Measurements from ENCODE around the gene PRPSAP2.

Gene PRPSAP2

GRCh38 chr17:18971801-18972200, 113.9 kb downstream of the PRPSAP2 start:
- DNase-seq (ENCODE audit: low spot score): no peak
- no peak for TF ChIP-seq CTCF (IDR thresholded peaks at IDR 0.05; ENCODE audit: poor library complexity, severe bottlenecking)
- Histone ChIP-seq H3K27me3 (ENCODE audit: insufficient read depth, poor library complexity, severe bottlenecking) (no peaks in the 10 kb centered on the region), H3K27ac (ENCODE audit: poor library complexity, severe bottlenecking) (no peak overlapping the region), H3K4me3 (ENCODE audit: severe bottlenecking) (no peak overlapping the region), H3K4me1 (ENCODE audit: insufficient read depth, poor library complexity, severe bottlenecking) (peaks cover 29% of the 10 kb centered on the region), H3K36me3 (ENCODE audit: low read depth) (peaks cover 57% of the 10 kb centered on the region), H3K9me3 (ENCODE audit: severe bottlenecking) (no peaks in the 10 kb centered on the region)
- no peak for ATAC-seq (ENCODE audit: low read depth)

GRCh38 chr17:18974407-18975149, 116.6 kb downstream of the PRPSAP2 start:
- DNase-seq (ENCODE audit: low spot score) (no peak), ATAC-seq (ENCODE audit: low read depth) (no peak)
- Histone ChIP-seq H3K4me3 (ENCODE audit: severe bottlenecking) (no peak overlapping the region), H3K9me3 (ENCODE audit: severe bottlenecking) (no peaks in the 10 kb centered on the region), H3K27ac (ENCODE audit: poor library complexity, severe bottlenecking) (no peak overlapping the region), H3K4me1 (ENCODE audit: insufficient read depth, poor library complexity, severe bottlenecking) (peaks cover 5% of the 10 kb centered on the region), H3K27me3 (ENCODE audit: insufficient read depth, poor library complexity, severe bottlenecking) (no peaks in the 10 kb centered on the region), H3K36me3 (ENCODE audit: low read depth) (peaks cover 79% of the 10 kb centered on the region)
- no peak for TF ChIP-seq CTCF (IDR thresholded peaks at IDR 0.05; ENCODE audit: poor library complexity, severe bottlenecking)

- H3K27ac ChIP-seq (ENCODE audit: poor library complexity, severe bottlenecking): no peak overlapping the region
- ATAC-seq (ENCODE audit: low read depth): no peak
- no peak for TF ChIP-seq CTCF (IDR thresholded peaks at IDR 0.05; ENCODE audit: poor library complexity, severe bottlenecking)
- H3K4me1 ChIP-seq (ENCODE audit: insufficient read depth, poor library complexity, severe bottlenecking): no peaks in the 10 kb centered on the region
- peaks cover 79% of the 10 kb centered on the region for H3K36me3 ChIP-seq (ENCODE audit: low read depth)
- H3K9me3 ChIP-seq (ENCODE audit: severe bottlenecking): no peaks in the 10 kb centered on the region
- no peaks in the 10 kb centered on the region for H3K27me3 ChIP-seq (ENCODE audit: insufficient read depth, poor library complexity, severe bottlenecking)
- H3K4me3 ChIP-seq (ENCODE audit: severe bottlenecking): no peak overlapping the region
- no peak for DNase-seq (ENCODE audit: low spot score)
Observed at GRCh38 chr17:18975597-18975996, 117.7 kb downstream of the PRPSAP2 start.

GRCh38 chr17:18976201-18976600, 118.3 kb downstream of the PRPSAP2 start:
- Histone ChIP-seq H3K4me3 (ENCODE audit: severe bottlenecking) (no peak overlapping the region), H3K4me1 (ENCODE audit: insufficient read depth, poor library complexity, severe bottlenecking) (no peaks in the 10 kb centered on the region), H3K27me3 (ENCODE audit: insufficient read depth, poor library complexity, severe bottlenecking) (no peaks in the 10 kb centered on the region), H3K9me3 (ENCODE audit: severe bottlenecking) (no peaks in the 10 kb centered on the region), H3K36me3 (ENCODE audit: low read depth) (peaks cover 77% of the 10 kb centered on the region), H3K27ac (ENCODE audit: poor library complexity, severe bottlenecking) (no peak overlapping the region)
- DNase-seq (ENCODE audit: low spot score) (no peak), ATAC-seq (ENCODE audit: low read depth) (no peak)
- no peak for TF ChIP-seq CTCF (IDR thresholded peaks at IDR 0.05; ENCODE audit: poor library complexity, severe bottlenecking)

- Histone ChIP-seq H3K4me3 (ENCODE audit: severe bottlenecking) (no peak overlapping the region), H3K9me3 (ENCODE audit: severe bottlenecking) (no peaks in the 10 kb centered on the region), H3K4me1 (ENCODE audit: insufficient read depth, poor library complexity, severe bottlenecking) (no peaks in the 10 kb centered on the region), H3K36me3 (ENCODE audit: low read depth) (peaks cover 69% of the 10 kb centered on the region), H3K27ac (ENCODE audit: poor library complexity, severe bottlenecking) (no peak overlapping the region), H3K27me3 (ENCODE audit: insufficient read depth, poor library complexity, severe bottlenecking) (no peaks in the 10 kb centered on the region)
- no peak for TF ChIP-seq CTCF (IDR thresholded peaks at IDR 0.05; ENCODE audit: poor library complexity, severe bottlenecking)
- DNase-seq (ENCODE audit: low spot score) (no peak), ATAC-seq (ENCODE audit: low read depth) (no peak)
Observed at GRCh38 chr17:18977021-18977420, 119.1 kb downstream of the PRPSAP2 start.
